KOPT-K1 (cell line): ENCODE measurements around the gene BCORL1.
A peak's percentile ranks its signal among the peaks of the same experiment; 100 is the strongest.

Experiments used
- H3K27ac ChIP-seq: fragments of 200-600 bp; sonication (generic); 2 replicates; pipeline ENCODE4 v1.5.1; 2016; ENCODE audit warnings: antibody characterized with exemption, mild to moderate bottlenecking, low read depth, low read length; ENCODE audit not compliant: poor library complexity, severe bottlenecking
- H3K36me3 ChIP-seq: fragments of 200-600 bp; sonication (generic); 2 replicates; pipeline ENCODE4 v1.5.1; 2017; ENCODE audit warnings: antibody characterized with exemption, mild to moderate bottlenecking, low read length, moderate library complexity; ENCODE audit not compliant: insufficient read depth
- H3K9me3 ChIP-seq: fragments of 200-600 bp; sonication (generic); 2 replicates; pipeline ENCODE4 v1.5.1; 2017; ENCODE audit warnings: antibody characterized with exemption, low read length, mild to moderate bottlenecking; ENCODE audit not compliant: insufficient read depth, poor library complexity, severe bottlenecking

BCORL1 gene, protein sequence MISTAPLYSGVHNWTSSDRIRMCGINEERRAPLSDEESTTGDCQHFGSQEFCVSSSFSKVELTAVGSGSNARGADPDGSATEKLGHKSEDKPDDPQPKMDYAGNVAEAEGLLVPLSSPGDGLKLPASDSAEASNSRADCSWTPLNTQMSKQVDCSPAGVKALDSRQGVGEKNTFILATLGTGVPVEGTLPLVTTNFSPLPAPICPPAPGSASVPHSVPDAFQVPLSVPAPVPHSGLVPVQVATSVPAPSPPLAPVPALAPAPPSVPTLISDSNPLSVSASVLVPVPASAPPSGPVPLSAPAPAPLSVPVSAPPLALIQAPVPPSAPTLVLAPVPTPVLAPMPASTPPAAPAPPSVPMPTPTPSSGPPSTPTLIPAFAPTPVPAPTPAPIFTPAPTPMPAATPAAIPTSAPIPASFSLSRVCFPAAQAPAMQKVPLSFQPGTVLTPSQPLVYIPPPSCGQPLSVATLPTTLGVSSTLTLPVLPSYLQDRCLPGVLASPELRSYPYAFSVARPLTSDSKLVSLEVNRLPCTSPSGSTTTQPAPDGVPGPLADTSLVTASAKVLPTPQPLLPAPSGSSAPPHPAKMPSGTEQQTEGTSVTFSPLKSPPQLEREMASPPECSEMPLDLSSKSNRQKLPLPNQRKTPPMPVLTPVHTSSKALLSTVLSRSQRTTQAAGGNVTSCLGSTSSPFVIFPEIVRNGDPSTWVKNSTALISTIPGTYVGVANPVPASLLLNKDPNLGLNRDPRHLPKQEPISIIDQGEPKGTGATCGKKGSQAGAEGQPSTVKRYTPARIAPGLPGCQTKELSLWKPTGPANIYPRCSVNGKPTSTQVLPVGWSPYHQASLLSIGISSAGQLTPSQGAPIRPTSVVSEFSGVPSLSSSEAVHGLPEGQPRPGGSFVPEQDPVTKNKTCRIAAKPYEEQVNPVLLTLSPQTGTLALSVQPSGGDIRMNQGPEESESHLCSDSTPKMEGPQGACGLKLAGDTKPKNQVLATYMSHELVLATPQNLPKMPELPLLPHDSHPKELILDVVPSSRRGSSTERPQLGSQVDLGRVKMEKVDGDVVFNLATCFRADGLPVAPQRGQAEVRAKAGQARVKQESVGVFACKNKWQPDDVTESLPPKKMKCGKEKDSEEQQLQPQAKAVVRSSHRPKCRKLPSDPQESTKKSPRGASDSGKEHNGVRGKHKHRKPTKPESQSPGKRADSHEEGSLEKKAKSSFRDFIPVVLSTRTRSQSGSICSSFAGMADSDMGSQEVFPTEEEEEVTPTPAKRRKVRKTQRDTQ (N-terminal part only)

DNA sequence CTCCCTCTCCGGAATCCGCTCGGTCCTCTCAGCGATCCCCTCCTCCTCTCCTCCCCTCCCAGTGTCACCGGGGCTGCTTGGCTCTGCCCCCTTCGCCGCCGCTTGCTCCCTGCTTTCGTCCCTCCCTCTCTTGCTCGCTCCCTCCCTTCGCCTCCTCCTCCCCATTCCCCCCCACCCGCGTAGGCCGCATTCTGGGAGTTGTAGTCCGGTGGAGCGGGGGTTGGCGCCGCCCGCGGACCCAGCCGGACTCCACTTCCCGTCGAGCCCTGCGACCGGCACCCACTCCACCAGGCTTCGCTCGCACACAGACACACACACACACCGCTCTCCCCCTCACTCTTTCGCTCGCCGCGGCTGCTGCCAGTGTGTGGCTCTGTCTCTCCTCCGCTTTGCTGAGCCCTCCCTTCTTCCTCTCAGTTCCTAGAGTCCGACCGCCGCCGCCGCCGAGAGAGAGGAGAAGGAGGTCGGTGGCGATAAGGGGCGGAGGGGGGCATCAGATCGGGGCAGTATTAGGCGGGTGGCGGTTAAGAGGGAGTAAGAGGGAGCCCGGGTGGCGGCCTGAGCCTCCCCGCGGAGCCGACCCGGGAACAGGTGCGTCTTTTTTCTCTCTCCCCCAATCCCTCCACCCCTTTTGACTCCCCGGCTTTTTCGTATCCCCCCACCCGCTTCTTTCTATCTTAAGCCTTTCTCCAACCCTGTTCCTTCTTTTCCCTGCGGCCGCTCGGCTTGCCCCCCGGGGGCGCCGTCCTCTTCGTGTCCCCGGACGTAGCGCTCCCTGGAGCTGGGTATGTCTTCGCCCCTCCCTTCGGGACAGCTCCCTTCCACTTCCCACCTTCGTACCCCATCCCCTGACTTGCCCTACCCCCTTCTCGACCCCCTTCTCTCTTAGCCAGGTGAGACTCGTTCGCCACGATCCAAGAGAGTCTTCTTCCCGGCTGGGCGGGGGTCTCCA is at the start of gene BCORL1:
TSS of gene BCORL1 (plus strand) at position 336 of the 952 bp plus-strand sequence. CDS start 22,597 bp downstream, outside the sequence.
- Histone ChIP-seq H3K9me3 (no peaks in the 10 kb centered on the region), H3K36me3 (no peaks in the 10 kb centered on the region), H3K27ac (peak within 1 kb of the TSS; percentile 68)

DNA sequence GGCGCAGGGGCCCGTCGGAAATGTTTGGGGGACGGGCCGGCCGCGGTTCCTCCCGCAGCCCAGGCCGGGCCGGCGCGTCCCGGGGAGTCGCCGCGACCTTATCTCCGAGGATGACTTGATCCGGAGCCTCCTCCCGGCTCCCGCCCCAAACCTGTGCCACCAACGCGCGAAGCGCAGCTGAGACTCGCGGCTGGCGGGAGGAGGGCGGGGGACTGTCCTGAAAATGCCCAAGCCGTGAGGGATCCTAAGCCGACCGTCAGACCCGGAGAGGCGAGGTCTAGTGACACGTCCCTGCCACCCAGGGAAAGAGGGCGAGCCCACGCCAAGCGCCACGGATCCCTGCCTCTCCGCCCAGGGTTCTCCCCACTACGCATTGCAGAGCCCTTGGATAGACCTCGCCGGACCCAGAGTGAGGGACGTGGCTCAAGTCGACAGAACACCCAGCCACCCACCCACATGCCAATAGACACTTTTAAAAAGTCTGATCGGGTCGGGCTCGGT is 49.6 kb upstream of the BCORL1 start:
- H3K27ac ChIP-seq: no peak overlapping the region
- H3K9me3 ChIP-seq: no peaks in the 10 kb centered on the region
- peaks cover 22% of the 10 kb centered on the region; the same call in 1 of the 2 replicates for H3K36me3 ChIP-seq

DNA sequence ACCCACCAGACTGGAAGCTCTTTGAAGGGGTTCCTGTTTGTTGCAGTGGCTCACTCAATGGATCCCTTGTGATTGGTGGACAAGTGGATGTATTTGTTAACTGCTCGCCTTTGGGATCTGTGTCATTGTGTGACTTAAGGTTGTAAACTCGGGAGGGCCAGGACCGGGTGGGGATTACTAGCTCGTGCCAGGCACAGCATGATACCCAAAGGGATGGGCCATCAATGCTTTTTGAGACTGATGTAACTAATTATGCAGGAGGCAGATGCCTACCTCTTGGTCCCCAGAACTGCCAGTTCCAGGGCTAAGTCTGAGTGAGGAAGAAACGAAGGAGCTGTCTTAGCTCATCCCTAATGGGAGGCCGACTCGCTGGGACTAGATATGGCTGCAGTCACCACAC is 48.7 kb upstream of the BCORL1 start:
- Histone ChIP-seq H3K9me3 (no peaks in the 10 kb centered on the region), H3K27ac (no peak overlapping the region), H3K36me3 (peaks cover 18% of the 10 kb centered on the region; the same call in 1 of the 2 replicates)

DNA sequence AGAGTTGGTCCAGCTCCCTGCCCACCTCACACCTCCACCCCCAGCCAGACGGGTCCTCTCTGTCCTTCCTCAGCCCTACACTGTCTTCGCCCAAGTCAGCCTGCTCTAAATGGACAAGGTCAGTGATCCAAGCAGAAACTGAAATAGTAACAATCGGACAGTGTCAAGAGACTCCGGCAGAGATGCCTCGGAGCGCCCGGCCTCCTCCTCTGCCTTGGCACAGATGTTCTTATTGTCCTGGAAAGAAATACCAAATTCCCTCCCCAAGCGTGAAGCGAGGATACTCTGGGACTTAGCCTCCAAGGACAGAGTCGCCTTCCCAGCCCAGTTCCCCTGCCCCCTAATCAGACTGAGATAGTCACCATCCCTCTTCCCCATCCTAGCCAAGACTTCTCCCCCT is 48.0 kb upstream of the BCORL1 start:
- no peaks in the 10 kb centered on the region for H3K9me3 ChIP-seq
- peaks cover 11% of the 10 kb centered on the region; the same call in 1 of the 2 replicates for H3K36me3 ChIP-seq
- H3K27ac ChIP-seq: no peak overlapping the region

DNA sequence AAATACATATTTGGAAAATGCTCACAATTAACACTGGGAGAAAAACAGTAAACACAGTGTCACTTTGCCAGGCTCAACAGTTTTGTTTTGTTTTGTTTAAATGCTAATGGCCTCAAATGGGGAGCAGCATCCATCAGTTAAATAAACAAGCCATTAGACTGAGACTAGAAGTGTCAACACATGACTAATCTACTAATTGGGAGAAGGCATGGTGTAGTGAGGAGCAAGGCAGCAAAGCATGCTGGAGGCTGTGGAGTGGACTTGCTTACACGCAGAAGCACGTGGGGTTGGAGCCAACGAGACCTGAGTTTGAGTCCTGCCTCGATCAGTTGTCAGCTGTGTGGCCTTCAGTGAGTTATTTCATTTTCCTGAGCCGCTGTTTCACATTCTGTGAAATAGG is 47.5 kb upstream of the BCORL1 start:
- Histone ChIP-seq H3K36me3 (peaks cover 6% of the 10 kb centered on the region; the same call in 1 of the 2 replicates), H3K9me3 (no peaks in the 10 kb centered on the region), H3K27ac (no peak overlapping the region)

DNA sequence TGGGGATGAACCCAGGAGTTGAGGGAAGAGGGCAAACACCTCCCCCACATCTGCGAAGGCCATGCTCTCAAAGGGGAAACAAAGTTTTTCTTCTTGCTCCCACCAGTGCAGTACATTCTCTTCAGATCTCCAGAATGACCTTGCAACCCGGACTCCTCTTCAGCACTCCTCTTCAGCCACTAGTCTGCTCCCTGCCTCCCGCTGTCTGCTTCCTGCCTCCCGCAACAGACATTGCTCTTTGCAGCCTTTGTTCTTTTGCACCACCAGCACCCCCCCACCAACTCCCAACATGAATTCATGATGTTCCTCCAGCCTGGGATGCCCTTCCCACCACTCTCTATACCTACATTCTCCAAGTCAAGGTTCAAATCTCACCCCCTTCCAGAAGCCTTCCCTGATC is 44.4 kb upstream of the BCORL1 start:
- no peaks in the 10 kb centered on the region for H3K9me3 ChIP-seq
- no peak overlapping the region for H3K27ac ChIP-seq
- no peaks in the 10 kb centered on the region for H3K36me3 ChIP-seq

DNA sequence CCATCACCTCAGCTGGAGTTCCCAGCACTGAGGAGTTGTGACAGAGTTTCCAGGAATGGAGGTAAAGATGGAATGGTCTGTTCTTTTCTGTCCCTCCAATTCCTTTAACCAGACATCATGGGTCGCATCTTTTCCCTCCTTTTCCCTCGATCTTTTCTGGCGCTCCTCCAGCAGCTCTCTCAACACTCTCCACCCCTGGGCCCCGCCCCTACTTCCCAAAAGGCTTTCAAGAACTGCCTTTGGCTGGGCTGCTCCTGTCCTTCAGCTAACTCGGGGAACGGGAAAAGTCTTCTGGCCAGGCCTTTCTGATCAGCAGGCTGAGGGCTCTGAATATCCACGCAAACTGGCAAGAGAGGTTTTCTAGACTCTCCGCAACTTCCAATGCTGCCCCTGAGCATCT is 42.4 kb upstream of the BCORL1 start:
- no peaks in the 10 kb centered on the region for H3K36me3 ChIP-seq
- no peak overlapping the region for H3K27ac ChIP-seq
- no peaks in the 10 kb centered on the region for H3K9me3 ChIP-seq

DNA sequence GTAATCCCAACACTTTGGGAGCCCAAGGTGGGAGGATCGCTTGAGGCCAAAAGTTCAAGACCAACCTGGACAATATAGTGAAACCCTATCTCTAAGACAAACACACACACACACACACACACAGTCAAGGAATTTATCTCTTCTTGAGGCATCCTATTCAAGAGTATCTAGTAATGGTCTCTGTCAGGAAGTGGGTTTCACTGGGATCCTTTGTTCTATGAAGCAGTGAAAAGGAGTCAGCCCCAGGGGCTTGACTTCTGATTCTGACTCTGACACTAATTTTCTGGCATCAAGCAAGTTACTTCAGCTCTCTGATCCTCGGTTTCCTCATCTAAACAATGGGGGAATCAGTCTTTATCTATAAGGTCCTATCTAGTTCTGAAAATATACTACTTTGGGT is 41.7 kb upstream of the BCORL1 start:
- no peaks in the 10 kb centered on the region for H3K9me3 ChIP-seq
- no peak overlapping the region for H3K27ac ChIP-seq

DNA sequence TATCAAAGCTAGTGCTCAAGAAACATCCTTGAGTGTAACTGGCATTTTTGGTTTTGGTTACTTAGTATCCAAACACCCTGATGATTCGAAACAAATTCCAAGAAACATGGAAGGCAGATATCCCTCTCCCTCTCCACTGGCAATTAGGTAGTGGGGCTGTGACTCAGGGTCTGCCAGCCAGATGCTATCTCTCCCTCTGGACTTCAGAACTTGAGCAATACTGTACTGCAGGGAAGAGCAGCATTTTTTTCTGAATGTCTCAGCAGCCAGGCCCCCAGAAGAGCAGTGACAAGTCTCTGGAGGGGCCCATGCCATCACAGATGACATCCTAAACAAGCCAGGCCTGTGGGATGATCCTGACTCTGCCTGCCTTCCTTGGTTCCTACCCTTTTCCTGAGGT is 37.3 kb upstream of the BCORL1 start:
- no peak overlapping the region for H3K27ac ChIP-seq
- H3K36me3 ChIP-seq: no peaks in the 10 kb centered on the region
- H3K9me3 ChIP-seq: no peaks in the 10 kb centered on the region

More for the DNA sequence above, 41.7 kb upstream of the BCORL1 start:
- H3K36me3 ChIP-seq: no peaks in the 10 kb centered on the region

DNA sequence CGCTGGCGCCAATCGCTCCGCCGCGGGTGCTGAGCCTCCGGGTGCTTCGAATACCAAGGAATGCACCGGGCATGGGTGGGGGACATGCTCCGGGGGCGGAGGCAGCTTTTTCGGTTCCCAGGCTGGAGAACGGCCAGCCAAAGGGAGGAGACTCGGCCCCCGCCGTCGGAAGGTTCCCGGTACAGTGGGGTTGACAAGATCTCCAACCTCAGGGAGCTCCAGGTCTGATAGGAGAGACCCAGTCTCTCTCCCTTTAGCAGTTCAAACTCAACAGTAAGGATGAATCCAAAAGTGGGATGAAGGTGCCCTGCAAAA is 29.1 kb upstream of the BCORL1 start:
- Histone ChIP-seq H3K27ac (peak overlapping the region; percentile 94), H3K36me3 (no peaks in the 10 kb centered on the region), H3K9me3 (no peaks in the 10 kb centered on the region)

DNA sequence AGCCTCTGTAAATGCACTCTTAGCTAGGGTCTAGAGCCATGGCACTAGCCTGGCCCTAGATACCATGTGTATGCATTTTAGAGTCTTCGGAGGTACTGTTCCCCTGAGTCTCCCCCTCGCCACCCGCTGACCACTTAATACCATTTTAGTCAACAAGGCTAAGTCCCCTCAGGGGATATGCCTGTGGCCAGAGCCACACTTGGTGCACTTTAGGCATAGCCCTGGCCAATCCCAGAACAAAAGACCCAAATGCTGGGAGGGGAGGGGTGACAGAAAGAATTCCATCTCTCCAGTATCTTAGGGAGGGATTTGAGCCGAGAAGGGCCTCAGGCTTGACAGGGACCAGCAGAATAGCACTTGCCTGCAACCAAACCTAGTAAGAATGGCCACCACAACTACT is 28.6 kb upstream of the BCORL1 start:
- H3K27ac ChIP-seq: peak overlapping the region; percentile 94
- H3K9me3 ChIP-seq: no peaks in the 10 kb centered on the region
- no peaks in the 10 kb centered on the region for H3K36me3 ChIP-seq

DNA sequence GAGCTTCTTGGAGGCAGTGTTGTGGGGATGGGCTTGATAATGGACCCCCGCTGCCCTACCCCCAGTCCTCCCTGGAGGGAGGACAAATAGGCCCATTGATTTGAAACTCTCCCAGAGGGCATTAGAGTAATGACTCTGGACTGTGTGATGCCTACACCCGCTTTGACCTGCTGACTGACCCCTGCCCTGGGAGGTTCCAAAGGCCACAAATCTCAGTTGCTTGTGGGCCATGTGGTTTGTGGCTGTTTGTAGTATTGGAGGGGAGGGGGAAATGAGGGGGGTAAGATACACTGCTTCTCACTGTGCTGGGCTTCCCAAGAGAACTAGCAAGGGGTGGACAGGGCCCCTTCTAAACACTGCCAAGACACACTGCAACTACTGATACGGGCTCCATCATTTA is 27.6 kb upstream of the BCORL1 start:
- Histone ChIP-seq H3K27ac (no peak overlapping the region), H3K36me3 (no peaks in the 10 kb centered on the region), H3K9me3 (no peaks in the 10 kb centered on the region)

DNA sequence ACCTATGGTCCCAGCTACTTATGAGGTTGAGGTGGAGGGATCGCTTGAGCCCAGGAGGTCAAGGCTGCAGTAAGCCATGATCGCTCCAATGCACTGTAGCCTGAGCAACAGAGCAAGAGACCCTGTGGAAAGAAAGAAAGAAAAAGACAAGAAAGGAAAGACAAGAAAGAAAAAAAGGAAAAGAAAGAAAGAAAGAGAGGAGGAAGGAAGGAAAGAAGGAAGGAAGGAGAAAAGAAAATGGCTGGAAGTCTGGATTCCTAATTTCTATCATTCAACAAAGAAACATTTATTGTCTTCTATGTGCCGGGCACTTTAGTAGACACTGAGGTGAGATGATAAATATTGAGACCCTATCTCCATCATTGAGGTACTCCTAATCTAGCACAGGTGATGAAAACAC is 26.8 kb upstream of the BCORL1 start:
- no peaks in the 10 kb centered on the region for H3K36me3 ChIP-seq
- no peak overlapping the region for H3K27ac ChIP-seq
- H3K9me3 ChIP-seq: no peaks in the 10 kb centered on the region

DNA sequence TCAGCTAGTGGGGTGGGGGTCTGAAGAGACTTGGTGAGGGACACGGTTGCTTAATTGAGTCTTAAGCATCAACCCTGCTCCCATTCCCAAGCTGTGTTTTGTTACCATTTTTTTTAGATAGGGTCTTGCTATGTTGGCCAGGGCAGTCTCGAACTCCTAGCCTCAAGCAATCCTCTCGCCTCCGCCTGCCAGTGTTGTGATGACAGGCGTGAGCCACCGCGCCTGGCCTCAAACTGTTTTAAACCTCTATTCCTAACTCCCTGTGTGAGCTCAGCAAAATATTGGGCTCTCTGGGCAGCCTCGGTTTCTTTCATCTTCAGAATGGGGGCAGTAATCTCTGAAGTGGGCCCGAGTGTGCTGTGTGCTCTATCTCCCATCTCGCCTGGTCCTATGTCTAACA is 26.3 kb upstream of the BCORL1 start:
- Histone ChIP-seq H3K27ac (no peak overlapping the region), H3K9me3 (no peaks in the 10 kb centered on the region), H3K36me3 (no peaks in the 10 kb centered on the region)
